GM18951 (cell line): ENCODE data around the gene EPN2.

Experiments
- POLR2A ChIP-seq: IDR thresholded peaks from 4 replicates; pipeline ENCODE4 v1.6.1; 2011; ENCODE audit warnings: mild to moderate bottlenecking; ENCODE audit not compliant: insufficient read length, insufficient read depth; ENCODE audit errors: extremely low read depth
- in situ Hi-C: fragments of 300-500 bp; cut with MboI; formaldehyde crosslinking; loops from one replicate; pipeline ENCODE4 v1.12.0; 2022; ENCODE audit warnings: low sequenced_read_pairs, mixed read lengths, inconsistent platforms; ENCODE audit not compliant: unreplicated experiment

EPN2 gene

DNA sequence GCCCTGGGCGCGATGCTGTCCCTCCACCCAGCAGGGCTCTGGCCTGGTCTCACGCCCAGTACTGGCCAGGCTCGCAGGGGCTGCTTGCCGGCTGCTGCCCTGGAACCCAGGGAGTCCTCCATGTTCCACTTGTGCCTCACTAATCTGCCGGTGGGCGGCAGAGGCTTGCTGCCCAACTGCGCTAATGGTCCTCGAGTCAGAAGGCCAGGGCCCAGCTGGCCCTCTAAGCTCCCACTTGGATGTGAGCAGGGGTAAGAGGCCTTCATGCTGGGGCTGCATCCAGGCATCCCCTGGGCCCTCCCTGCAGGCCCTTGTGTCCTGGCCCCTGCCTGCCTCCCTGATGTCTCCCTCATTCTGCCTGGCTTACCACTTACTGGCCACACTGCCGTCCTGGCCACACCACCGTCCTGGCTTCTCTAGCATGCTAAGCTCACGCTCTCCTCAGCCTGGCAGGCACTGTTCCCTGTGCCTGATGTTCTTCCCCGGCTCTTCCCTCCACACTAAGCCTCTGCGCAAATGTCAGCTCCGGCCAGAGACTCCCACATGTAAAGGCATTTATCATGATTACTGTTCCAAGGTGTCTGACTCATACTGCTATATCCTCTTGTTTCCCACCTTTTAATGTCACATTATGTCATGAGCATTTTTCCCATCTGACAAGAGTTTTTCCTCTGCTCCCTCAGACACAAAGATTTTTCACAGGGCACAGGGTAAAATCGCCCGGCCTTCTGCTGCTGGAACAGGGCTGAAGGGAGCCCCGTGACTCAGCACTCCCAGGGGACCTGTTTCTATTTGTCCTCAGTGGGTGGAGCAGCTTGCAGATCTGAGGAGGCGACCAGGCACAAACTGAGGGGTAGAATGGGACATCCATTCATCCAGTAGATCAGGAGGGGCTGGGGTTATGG, 109.4 kb downstream of the EPN2 start:
- TF ChIP-seq POLR2A: no peak
- in situ Hi-C loops: no loop called here

DNA sequence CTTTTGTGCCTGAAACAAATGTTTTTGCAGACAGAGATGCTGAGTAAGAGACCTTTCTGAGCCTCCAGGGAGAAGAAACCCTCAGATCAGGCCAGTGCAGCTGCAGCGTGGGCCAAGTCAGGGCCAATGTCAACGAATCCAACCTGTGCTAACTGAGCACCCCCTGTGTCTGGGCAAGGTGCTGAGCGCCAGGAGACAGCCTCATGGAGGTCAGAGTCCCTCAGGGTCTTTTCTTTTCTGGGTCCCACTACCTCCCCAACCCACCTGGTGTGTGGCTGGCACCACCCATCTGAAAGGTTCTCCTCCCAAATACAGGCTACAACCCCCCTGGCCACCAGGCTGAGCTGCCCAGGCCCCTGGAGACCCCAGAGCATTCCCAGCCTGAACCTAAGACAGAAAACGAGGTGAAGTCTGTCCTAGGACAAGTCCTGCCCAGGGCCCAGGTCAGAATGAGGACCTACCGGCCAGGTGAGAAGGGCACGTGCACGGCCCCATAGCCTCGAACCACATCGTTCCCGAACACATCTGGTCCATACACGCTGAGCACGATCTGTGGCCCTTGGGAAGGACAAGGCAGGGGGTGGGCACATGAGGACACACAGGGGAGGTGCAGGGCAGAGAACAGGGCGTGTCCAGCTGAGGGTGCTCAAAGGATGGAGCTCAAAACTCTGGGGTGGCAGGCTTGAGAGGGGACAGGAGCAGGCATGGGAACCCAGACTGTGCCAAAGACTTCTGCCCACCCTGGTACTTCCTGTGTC, 110.3 kb downstream of the EPN2 start:
- in situ Hi-C loops: no loop called here

DNA sequence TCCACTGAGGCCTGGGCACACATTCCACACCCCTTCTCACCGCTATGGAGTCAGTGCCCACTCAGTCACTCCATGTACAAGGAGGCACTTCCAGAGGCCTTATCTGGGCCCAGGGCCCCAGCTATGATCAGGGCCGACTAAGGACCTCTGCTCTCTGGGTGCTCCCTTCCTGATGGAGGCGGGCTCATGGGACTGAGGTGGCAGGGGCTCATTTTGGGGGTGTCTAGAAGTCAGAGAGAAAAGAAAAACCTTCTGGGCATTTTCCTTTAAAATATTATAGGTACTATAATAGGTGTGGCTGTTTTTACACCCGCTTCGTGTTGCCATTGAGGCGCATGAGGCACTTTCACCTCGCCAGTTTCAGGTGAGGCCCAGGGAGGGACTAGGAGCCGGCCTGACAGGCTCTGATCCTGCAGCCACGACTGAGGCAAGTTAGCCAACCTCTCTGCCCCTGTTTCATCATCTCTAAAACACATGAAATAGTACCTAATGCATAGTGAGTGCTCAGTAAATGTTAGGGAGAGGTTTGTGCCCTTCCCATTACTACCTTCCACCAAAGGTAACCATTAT, 111.0 kb downstream of the EPN2 start:
- in situ Hi-C loops: no loop called here
- TF ChIP-seq POLR2A: no peak

More for the DNA sequence above, 110.3 kb downstream of the EPN2 start:
- TF ChIP-seq POLR2A: no peak

DNA sequence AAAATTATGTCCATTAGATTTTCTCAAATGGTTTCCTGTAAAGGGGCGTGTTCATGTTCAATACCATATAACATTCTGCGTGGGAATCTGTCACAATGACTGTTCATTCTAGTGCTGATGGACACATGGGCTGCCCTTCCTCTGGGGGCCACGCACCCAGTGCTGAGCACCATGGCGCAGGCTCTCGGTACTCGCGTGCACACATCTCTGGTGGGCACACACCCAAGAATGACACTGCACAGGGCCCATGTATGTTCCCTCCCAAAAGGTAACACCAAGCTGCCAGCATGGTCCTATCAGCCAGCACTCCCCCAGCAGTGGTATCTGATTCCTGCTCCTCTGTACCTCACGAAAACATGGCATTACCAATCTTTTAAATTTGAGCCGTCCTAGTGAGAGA, 111.6 kb downstream of the EPN2 start:
- in situ Hi-C loops: no loop called here
- no peak for TF ChIP-seq POLR2A

GRCh38 chr17:19353401-19353800, 116.2 kb downstream of the EPN2 start:
- in situ Hi-C loops: loop anchor here (25.0 kb wide), 1 partner anchor 409 kb away; no protein-coding TSS in a partner anchor

- in situ Hi-C loops: loop anchor here (25.0 kb wide), 1 partner anchor 408 kb away; no protein-coding TSS in a partner anchor
- TF ChIP-seq POLR2A: no peak
Measured at GRCh38 chr17:19354748-19355147, 117.6 kb downstream of the EPN2 start.

GRCh38 chr17:19357351-19357750, 120.2 kb downstream of the EPN2 start:
- in situ Hi-C loops: loop anchor here (25.0 kb wide), 1 partner anchor 405 kb away; no protein-coding TSS in a partner anchor
- no peak for TF ChIP-seq POLR2A

DNA sequence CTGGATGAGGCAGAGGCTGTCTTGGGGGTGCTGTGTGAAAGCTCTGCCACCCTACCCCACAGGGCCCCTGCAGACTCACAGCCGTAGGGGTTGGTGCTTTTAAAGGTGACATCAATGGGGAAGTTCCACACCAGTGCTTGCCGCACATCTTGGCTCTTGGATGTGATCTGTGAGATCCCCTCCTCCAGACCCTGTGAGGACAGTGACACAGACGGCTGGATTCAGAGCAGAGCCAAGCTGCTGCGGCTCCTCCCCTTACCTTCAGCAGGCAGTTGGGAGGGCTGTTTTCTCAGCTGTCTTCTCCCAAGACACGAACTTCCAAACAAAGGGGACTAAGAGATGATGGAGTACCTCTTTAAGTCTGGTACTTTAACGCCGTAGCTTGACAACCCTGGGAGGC, 120.6 kb downstream of the EPN2 start:
- in situ Hi-C loops: loop anchor here (25.0 kb wide), 1 partner anchor 405 kb away; no protein-coding TSS in a partner anchor
- TF ChIP-seq POLR2A: no peak

GRCh38 chr17:19359151-19359550, 122.0 kb downstream of the EPN2 start:
- TF ChIP-seq POLR2A: no peak
- in situ Hi-C loops: loop anchor here (25.0 kb wide), 1 partner anchor 403 kb away; no protein-coding TSS in a partner anchor

GRCh38 chr17:19359856-19360255, 122.7 kb downstream of the EPN2 start:
- in situ Hi-C loops: loop anchor here (25.0 kb wide), 1 partner anchor 402 kb away; no protein-coding TSS in a partner anchor

DNA sequence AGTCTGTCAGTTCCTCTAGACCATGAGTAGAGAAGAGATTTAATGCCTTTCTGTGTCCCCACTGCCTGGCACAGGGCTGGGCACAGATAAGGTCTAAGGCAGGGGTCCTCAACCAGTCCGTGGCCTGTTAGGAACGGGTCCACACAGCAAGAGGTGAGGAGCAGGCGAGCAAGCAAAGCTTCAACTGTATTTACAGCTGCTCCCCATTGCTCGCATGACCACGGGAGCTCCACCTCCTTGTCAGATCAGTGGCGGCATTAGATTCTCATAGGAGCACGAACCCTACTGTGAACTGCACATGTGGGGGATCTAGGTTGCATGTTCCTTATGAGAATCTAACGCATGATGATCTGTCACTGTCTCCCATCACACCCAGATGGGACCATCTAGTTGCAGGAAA, 123.6 kb downstream of the EPN2 start:
- in situ Hi-C loops: loop anchor here (25.0 kb wide), 1 partner anchor 402 kb away; no protein-coding TSS in a partner anchor
- TF ChIP-seq POLR2A: no peak

More at GRCh38 chr17:19359856-19360255, 122.7 kb downstream of the EPN2 start:
- TF ChIP-seq POLR2A: no peak

GRCh38 chr17:19361326-19361725, 124.2 kb downstream of the EPN2 start:
- no peak for TF ChIP-seq POLR2A
- in situ Hi-C loops: loop anchor here (25.0 kb wide), 1 partner anchor 401 kb away; no protein-coding TSS in a partner anchor

- in situ Hi-C loops: loop anchor here (25.0 kb wide), 1 partner anchor 400 kb away; no protein-coding TSS in a partner anchor
- no peak for TF ChIP-seq POLR2A
Measured at GRCh38 chr17:19361944-19362276, 124.7 kb downstream of the EPN2 start.
